PC-3 (cell line): ENCODE results near the gene MRC2.

Source experiments
- CTCF ChIP-seq: fragments of 300-600 bp; sonication (generic); conservative IDR thresholded peaks from 2 replicates; pipeline ENCODE4 v1.5.1; 2017; ENCODE audit warnings: antibody characterized with exemption, low read depth, mild to moderate bottlenecking, low read length
- EZH2 ChIP-seq: fragments of 300-600 bp; sonication (generic); IDR thresholded peaks from one replicate; pipeline ENCODE4 v1.6.1; 2017; ENCODE audit warnings: antibody characterized with exemption, mild to moderate bottlenecking, low read length; ENCODE audit not compliant: unreplicated experiment
- EZH2phosphoT487 ChIP-seq: fragments of 300-600 bp; sonication (generic); IDR thresholded peaks from 2 replicates; pipeline ENCODE4 v1.6.1; 2018; ENCODE audit warnings: mild to moderate bottlenecking, antibody characterized with exemption, low read length, borderline replicate concordance

- TF ChIP-seq CTCF (no peak), EZH2phosphoT487 (no peak), EZH2 (no peak)
These were observed 9.5 kb upstream of the MRC2 start for GRCh38 chr17:62617894-62618472.
